Posterior vena cava (tissue), 2 donors: ENCODE data around the gene UBE2H. TPM values are rescaled to one million over a fixed set of nuclear protein-coding genes. Genes with fewer than 3 reads are reported as not detected.

Experiments used
- DNase-seq: peaks from one replicate; pipeline ENCODE4 v3.0.0-alpha.2; 2020; ENCODE audit warnings: low spot score
- intact Hi-C, 2 donors: fragments of 100-400 bp; cut with DNase I; formaldehyde crosslinking; loops; one replicate each; pipeline versions ENCODE4 v1.14.1 to v1.14.2; 2022 to 2023
- total RNA-seq, 2 donors: library from RNA; stranded (reverse); fragmentation: NEBNext Ultra II Directional; extraction: Animal tissue kit (Norgen Biotek cat#: 25700); gene quantifications; one replicate each; pipeline ENCODE4 v1.2.1, GENCODE V29; 2021
- donor health status: DM: yes; HTN: yes; CAD: no.
- donor health status: DM: yes; HTN: yes; CAD: no.

UBE2H gene
- total RNA-seq, 2 donors from 2014 or later, result 77.0 to 138 TPM

DNA sequence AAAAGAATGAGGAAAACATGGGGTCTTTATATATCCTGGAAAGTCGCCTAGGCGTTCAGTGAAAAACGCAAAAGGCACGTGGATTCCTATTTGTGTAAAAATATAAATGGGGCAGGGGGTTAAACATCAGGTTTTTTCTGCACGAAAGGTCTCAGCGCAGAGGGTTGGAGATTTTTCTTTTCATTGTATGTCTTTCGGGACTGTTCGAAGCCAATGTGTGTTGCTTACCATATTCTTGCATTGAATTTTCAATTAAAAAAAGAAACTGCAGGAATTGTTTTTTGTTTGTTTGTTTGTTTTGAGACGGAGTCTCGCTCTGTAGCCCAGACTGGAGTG, 169.2 kb downstream of the UBE2H start:
- no peak for DNase-seq
- intact Hi-C loops, result no loop called here

DNA sequence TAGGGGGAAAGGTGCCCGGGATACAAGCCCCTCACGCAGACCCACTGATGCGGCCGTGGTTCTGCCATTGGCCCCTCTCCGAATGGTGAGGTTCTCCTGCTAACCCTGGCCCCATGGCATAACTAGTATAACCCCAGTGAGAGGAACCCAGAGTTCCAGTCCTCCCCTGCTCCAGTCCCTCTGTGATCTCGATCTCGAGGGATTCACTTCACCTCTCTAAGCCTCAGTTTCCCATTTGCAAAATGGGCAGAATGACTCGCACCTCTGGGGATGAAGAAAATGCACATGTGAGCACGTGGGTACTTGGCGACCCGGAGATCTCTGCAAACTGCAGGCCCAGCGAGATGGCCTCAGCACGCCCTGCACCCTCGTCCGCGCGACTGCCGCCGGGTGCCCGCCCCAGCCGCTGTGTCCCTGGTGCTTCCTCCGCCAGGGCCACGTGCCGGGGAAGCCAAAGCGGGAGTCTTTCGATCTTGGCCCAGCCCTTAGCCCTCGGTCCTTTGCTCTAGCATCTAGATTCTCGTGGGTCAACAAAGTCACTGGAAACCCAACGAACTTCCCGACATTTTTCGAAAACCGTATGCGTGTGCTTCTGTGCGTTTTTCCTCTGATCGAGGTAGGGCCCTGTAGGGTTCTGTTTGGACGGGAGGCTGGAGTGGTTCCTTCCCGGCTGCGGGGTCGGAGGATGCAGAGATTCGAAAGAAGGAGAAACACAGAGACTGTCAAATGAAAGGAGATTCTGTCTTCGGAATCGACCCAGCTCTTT, 169.8 kb downstream of the UBE2H start:
- DNase-seq, result peak; percentile 82
- intact Hi-C loops, result no loop called here

DNA sequence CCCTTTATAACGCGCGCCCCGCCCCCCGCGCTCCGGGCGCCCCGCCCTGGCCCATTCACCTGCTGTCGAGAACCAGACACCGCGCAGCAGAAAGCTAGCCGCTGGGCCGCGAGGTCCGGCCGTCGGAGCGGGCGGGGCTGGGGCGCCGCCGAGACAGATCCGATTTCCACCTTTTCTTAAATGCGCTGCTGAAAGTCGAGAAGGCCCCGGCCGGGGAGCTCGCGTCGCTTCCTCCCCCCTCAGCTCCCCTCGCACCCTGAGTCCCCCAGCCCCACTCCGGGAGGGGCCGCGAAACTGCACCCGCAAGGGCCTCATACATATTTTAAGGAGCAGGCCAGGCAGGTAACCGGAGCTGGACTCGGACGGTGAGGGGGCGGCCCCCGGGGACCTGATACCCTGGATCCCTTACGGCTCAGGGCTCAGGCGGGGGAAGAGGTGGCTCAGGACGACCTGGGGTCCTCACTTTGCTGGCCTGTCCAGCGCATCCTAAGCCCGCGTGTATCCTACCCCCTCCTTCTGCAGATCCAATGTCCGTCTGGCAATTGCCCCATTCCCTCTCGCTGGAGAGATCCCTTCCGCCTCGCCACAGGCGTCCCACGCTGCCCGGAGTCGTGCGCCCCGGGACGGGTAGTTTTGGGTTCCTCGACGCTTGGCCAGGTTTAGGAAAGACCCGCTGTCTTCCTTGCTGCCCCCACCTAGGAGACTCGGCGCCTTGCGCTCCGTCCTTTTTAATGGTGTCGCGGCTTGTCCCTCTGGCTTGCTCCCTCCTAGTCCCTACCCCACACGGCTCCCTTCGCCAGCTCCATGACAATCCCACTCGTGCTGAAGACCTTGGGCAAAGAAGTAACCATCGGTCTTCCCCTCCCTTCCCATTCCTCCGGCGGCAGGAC, 170.6 kb downstream of the UBE2H start:
- intact Hi-C loops, result no loop called here
- DNase-seq, result peak; percentile 73

DNA sequence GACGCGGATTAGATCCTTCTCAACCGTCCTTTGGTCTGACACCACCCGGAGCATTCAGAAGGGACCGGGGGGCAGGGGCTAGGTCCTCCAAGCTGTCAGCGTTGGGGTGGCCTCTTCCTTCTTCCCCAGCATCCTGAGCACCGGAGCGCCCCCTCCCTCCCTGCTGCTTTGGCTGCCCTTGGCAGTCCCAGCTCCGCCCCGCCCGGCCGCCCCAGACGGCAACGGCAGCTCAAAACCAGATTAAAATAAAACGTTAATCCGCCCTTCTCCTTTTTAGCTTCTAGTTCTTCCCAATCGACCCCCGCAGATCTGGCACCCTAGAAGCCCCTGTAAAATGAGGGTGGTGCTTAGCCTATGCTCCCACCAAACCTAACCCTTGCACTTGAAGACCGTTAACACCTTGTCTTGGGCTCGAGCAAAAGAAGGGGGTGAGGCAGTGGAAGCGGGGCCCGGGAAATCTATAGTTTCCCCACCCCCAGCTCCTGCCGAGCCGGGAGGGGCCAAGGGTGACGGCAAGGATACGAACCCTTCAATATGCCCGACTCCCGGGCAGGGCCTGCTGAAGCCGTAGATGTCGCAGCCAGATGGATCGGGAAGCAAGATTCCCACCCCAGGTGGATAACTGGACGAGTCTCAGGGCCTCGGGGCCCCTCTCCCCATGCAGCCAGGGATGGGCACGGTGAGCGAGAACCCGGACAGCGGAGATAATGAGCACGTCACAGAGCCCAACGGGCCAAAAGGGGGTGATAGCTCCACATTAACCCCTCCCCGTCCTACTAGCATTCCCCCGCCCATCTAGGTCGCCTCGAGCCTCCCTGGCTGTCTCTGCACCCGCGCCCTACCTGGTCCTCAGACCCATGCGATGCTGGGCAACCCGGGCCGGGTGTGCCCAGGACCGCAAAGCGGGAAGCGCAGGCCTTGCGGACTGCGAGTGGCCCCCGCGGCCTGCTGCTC, 171.5 kb downstream of the UBE2H start:
- intact Hi-C loops, result no loop called here
- DNase-seq, result peak; percentile 79

Other genes starting within 250 kb of the UBE2H start
- 10 to 100 TPM; 11.4 to 13.2 TPM for gene ZC3HC1, start 98.4 kb upstream of the UBE2H start, total RNA-seq
- gene KLHDC10, start 117.6 kb upstream of the UBE2H start, total RNA-seq, result 10 to 100 TPM; 22.6 to 24.6 TPM